Measurements from ENCODE around the gene KMT5C.
A peak's percentile ranks its signal among the peaks of the same experiment; 100 is the strongest.

The KMT5C gene

DNA sequence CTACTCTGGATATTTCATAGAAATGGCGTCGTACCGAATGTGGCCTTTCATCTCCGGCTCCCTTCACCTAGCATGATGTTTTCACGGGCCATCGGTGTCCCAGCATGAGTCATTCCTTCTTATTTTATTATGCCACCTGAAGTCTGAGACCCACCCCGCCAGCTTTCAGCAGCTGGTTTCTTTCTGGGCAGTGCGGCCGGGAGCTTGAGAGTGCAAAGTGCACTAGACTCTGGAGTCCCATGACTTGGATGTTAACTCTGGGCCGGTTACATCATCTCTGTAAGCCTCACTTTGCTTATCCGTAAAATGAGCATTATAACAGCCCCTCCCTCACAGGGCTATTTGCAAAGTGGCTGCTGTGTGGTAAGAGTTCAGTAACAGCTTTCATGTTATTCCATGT lies 5.8 kb upstream of the KMT5C start:
- H3K4me2 ChIP-seq (ENCODE audit: low read depth, low read length, poor library complexity, severe bottlenecking): no peak overlapping the region
- no peaks in the 10 kb centered on the region for H4K20me1 ChIP-seq (ENCODE audit: insufficient read depth, low read length, poor library complexity, severe bottlenecking)
- H3K4me3 ChIP-seq (ENCODE audit: low read length, poor library complexity, severe bottlenecking): no peak overlapping the region
- no peak overlapping the region for H2AFZ ChIP-seq (ENCODE audit: low read length)
- no peaks in the 10 kb centered on the region for H3K9me3 ChIP-seq (ENCODE audit: insufficient read depth, low read depth, low read length)
- no peaks in the 10 kb centered on the region for H3K36me3 ChIP-seq (ENCODE audit: insufficient read depth, low read length)
- no peaks in the 10 kb centered on the region for H3K27me3 ChIP-seq (ENCODE audit: insufficient read depth, low read length, poor library complexity, severe bottlenecking)
- no peak overlapping the region for H3K9ac ChIP-seq (ENCODE audit: low read depth, low read length, poor library complexity, severe bottlenecking)
- peaks cover 9% of the 10 kb centered on the region for H3K4me1 ChIP-seq (ENCODE audit: insufficient read depth, low read length, poor library complexity, severe bottlenecking)
- no peaks in the 10 kb centered on the region for H3K79me2 ChIP-seq (ENCODE audit: insufficient read depth, low read length)
- TF ChIP-seq, protein P1, sequence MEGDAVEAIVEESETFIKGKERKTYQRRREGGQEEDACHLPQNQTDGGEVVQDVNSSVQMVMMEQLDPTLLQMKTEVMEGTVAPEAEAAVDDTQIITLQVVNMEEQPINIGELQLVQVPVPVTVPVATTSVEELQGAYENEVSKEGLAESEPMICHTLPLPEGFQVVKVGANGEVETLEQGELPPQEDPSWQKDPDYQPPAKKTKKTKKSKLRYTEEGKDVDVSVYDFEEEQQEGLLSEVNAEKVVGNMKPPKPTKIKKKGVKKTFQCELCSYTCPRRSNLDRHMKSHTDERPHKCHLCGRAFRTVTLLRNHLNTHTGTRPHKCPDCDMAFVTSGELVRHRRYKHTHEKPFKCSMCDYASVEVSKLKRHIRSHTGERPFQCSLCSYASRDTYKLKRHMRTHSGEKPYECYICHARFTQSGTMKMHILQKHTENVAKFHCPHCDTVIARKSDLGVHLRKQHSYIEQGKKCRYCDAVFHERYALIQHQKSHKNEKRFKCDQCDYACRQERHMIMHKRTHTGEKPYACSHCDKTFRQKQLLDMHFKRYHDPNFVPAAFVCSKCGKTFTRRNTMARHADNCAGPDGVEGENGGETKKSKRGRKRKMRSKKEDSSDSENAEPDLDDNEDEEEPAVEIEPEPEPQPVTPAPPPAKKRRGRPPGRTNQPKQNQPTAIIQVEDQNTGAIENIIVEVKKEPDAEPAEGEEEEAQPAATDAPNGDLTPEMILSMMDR (conservative IDR thresholded peaks at IDR 0.05; ENCODE audit: low read length): no peak
- TF ChIP-seq EZH2phosphoT487 (IDR thresholded peaks at IDR 0.05; ENCODE audit: borderline replicate concordance): no peak
- no peaks in the 10 kb centered on the region for H3F3A ChIP-seq (ENCODE audit: low read depth)
- no peaks in the 10 kb centered on the region for H3K9me2 ChIP-seq (replicated peaks; ENCODE audit: low read depth, low read length)

DNA sequence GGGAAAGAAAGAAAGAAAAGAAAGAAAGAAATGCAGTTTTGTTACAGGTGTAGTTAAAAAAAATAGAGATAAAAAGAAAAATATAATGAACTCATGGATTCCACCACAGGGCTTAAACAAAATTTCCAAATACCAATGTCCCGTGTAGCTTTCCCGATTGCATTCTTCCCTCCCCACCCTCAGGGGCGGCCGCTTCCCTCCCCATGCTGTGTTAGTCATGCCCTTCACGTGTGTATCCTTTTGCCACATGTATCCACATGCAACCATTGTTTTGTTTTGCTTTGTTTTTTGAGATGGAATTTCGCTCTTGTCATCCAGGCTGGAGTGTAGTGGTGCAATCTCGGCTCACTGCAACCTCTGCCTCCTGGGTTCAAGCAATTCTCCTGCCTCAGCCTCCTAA lies 3.6 kb upstream of the KMT5C start:
- Histone ChIP-seq H4K20me1 (ENCODE audit: insufficient read depth, low read length, poor library complexity, severe bottlenecking) (peaks cover 11% of the 10 kb centered on the region), H3F3A (ENCODE audit: low read depth) (no peaks in the 10 kb centered on the region), H3K4me3 (ENCODE audit: low read length, poor library complexity, severe bottlenecking) (no peak overlapping the region), H3K9ac (ENCODE audit: low read depth, low read length, poor library complexity, severe bottlenecking) (no peak overlapping the region), H3K36me3 (ENCODE audit: insufficient read depth, low read length) (no peaks in the 10 kb centered on the region), H3K9me2 (replicated peaks; ENCODE audit: low read depth, low read length) (no peaks in the 10 kb centered on the region), H3K4me1 (ENCODE audit: insufficient read depth, low read length, poor library complexity, severe bottlenecking) (peaks cover 21% of the 10 kb centered on the region), H3K9me3 (ENCODE audit: insufficient read depth, low read depth, low read length) (no peaks in the 10 kb centered on the region), H2AFZ (ENCODE audit: low read length) (no peak overlapping the region), H3K27me3 (ENCODE audit: insufficient read depth, low read length, poor library complexity, severe bottlenecking) (no peaks in the 10 kb centered on the region), H3K79me2 (ENCODE audit: insufficient read depth, low read length) (peaks cover 12% of the 10 kb centered on the region; the same call in 1 of the 2 replicates), H3K4me2 (ENCODE audit: low read depth, low read length, poor library complexity, severe bottlenecking) (no peak overlapping the region)
- TF ChIP-seq, protein P1 (conservative IDR thresholded peaks at IDR 0.05; ENCODE audit: low read length): no peak
- TF ChIP-seq EZH2phosphoT487 (IDR thresholded peaks at IDR 0.05; ENCODE audit: borderline replicate concordance): no peak

DNA sequence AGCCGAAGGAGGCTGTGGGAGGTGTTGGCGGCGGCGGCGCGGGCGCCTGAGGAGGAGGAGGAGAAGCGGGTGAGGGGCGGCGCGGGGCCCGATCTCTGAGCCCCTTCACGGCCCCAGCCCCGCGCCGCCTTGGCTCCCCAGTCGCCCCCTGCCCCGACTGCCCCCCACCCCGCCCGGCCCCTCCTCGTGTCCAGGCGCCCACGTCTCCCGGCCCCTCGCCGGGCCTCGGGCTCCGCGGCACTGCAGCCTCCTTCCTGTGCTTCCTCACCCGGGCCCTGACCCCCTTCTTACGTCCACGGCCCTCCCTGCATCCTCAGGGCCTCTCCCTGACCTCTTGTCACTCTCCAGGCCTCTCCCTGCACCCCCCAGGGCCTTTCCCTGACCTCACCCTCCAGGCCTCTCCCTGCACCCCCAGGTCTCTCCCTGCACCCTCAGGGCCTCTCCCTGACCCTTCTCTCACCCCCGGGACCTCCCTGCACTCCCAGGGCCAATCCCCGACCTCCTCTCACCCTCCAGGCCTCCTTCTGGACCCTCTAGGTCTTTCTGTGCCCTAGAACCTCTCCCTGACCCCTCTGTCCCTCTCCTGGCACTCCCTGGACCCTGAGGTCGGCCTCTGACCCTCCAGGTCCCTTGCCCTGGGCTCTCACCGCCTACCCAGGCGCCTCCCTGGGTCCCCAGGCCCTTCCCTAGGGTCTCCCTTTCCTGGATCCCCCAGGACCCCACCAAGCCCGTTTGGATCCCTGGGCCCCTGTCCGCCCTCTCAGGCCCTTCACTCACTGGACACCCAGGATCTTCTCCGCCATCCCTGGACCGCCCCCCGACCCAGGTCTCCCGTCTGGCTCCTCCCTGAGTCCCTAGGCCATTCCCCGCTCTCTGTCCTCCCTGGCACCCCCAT lies 460 bp downstream of the KMT5C start:
- H3F3A ChIP-seq (ENCODE audit: low read depth): no peaks in the 10 kb centered on the region
- TF ChIP-seq, protein P1 (conservative IDR thresholded peaks at IDR 0.05; ENCODE audit: low read length): no peak
- no peak for TF ChIP-seq EZH2phosphoT487 (IDR thresholded peaks at IDR 0.05; ENCODE audit: borderline replicate concordance)
- peaks cover 29% of the 10 kb centered on the region for H3K79me2 ChIP-seq (ENCODE audit: insufficient read depth, low read length)
- H3K36me3 ChIP-seq (ENCODE audit: insufficient read depth, low read length): no peaks in the 10 kb centered on the region
- H3K9ac ChIP-seq (ENCODE audit: low read depth, low read length, poor library complexity, severe bottlenecking): peak overlapping the region; percentile 99
- H3K9me2 ChIP-seq (replicated peaks; ENCODE audit: low read depth, low read length): no peaks in the 10 kb centered on the region
- no peaks in the 10 kb centered on the region for H3K9me3 ChIP-seq (ENCODE audit: insufficient read depth, low read depth, low read length)
- H4K20me1 ChIP-seq (ENCODE audit: insufficient read depth, low read length, poor library complexity, severe bottlenecking): peaks cover 25% of the 10 kb centered on the region
- peak overlapping the region; percentile 95 for H3K4me2 ChIP-seq (ENCODE audit: low read depth, low read length, poor library complexity, severe bottlenecking)
- no peak overlapping the region for H2AFZ ChIP-seq (ENCODE audit: low read length)
- H3K27me3 ChIP-seq (ENCODE audit: insufficient read depth, low read length, poor library complexity, severe bottlenecking): no peaks in the 10 kb centered on the region
- H3K4me3 ChIP-seq (ENCODE audit: low read length, poor library complexity, severe bottlenecking): peak overlapping the region; percentile 99
- H3K4me1 ChIP-seq (ENCODE audit: insufficient read depth, low read length, poor library complexity, severe bottlenecking): peaks cover 29% of the 10 kb centered on the region
